HCT116 (cell line): Measurements from ENCODE around the gene C1R. TPM values are rescaled to one million over a fixed set of nuclear protein-coding genes. Genes with fewer than 3 reads are reported as not detected.
A peak's percentile ranks its signal among the peaks of the same experiment; 100 is the strongest.

Experiments
- ATAC-seq: fragments of 200-7000 bp; cut with Tn5 transposase; 2 replicates; pipeline ENCODE4 v1.9.1; 2020; ENCODE audit warnings: mild to moderate bottlenecking, moderate library complexity
- BruUV-seq: library from RNA; stranded (reverse); fragments of 400-500 nt; replicated peaks from 2 replicates; lab custom pipeline; 2021; lab: Mats Ljungman, UMichigan
- CTCF ChIA-PET: fragments of 300-600 bp; sonication (Branson Sonifier 250); formaldehyde crosslinking; loops from one replicate; lab custom pipeline; 2021; ENCODE audit warnings: antibody characterized with exemption; lab: Charles Lee
- POLR2A ChIA-PET: fragments of 300-600, 350-600 bp; sonication (Branson Sonifier 250); formaldehyde crosslinking; loops from one replicate; lab custom pipeline; 2021; ENCODE audit warnings: antibody characterized with exemption; lab: Charles Lee
- RAD21 ChIA-PET, 2 experiments: fragments of 300-600 bp; sonication (Branson Sonifier 250); formaldehyde crosslinking; loops; one replicate each; lab custom pipeline; 2023; ENCODE audit warnings: low total read pairs in 2 of 2; ENCODE audit not compliant: uncharacterized antibody in 2 of 2, unreplicated experiment in 2 of 2, low non-redundant PET in 1 of 2; lab: Charles Lee
- DNase-seq: peaks from one replicate; pipeline ENCODE4 v3.0.0-alpha.2; 2010; ENCODE audit warnings: low read depth, low spot score
- H2AFZ ChIP-seq: fragments of 200-600 bp; shearing (Covaris generic), sonication (generic); 2 replicates; pipeline ENCODE4 v1.6.1; 2017; ENCODE audit warnings: low read depth, mixed run types, mixed read lengths, antibody characterized with exemption, low read length; ENCODE audit not compliant: poor library complexity, severe bottlenecking
- H3K27ac ChIP-seq: 2 replicates; pipeline ENCODE4 v1.5.1; 2012; ENCODE audit warnings: low read depth, low read length
- H3K27me3 ChIP-seq: fragments of 200-600 bp; sonication (generic); 2 replicates; pipeline ENCODE4 v1.6.1; 2016; ENCODE audit warnings: mixed run types, low read length, mixed read lengths; ENCODE audit not compliant: insufficient read depth
- H3K36me3 ChIP-seq, 2 experiments: fragments of 200-500 bp in 1 of 2; fragments of 200-600 bp in 1 of 2; sonication (Bioruptor generic) in 1 of 2; sonication (generic) in 1 of 2; 2 replicates each; pipeline versions ENCODE4 v1.5.1 to v1.6.1; 2014 to 2016; ENCODE audit warnings: low read length in 2 of 2, inconsistent platforms in 1 of 2, mixed read lengths in 1 of 2, mixed run types in 1 of 2; ENCODE audit not compliant: insufficient read depth in 2 of 2, control insufficient read depth in 1 of 2
- H3K4me1 ChIP-seq, 2 experiments: fragments of 200-600 bp in 1 of 2; sonication (generic) in 1 of 2; 2 replicates each; pipeline versions ENCODE4 v1.5.1 to v1.6.1; 2012 to 2017; ENCODE audit warnings: low read length in 2 of 2, inconsistent platforms in 1 of 2, mild to moderate bottlenecking in 1 of 2, mixed read lengths in 1 of 2, mixed run types in 1 of 2, moderate library complexity in 1 of 2; ENCODE audit not compliant: insufficient read depth in 2 of 2, control insufficient read depth in 1 of 2
- H3K4me2 ChIP-seq: fragments of 200-600 bp; sonication (generic); 2 replicates; pipeline ENCODE4 v1.6.1; 2017; ENCODE audit warnings: mixed run types, low read length, mixed read lengths
- H3K4me3 ChIP-seq, 2 experiments: fragments of 200-600 bp in 1 of 2; sonication (generic) in 1 of 2; replicated peaks in 1 of 2; 2 replicates each; pipeline ENCODE4 v1.5.1; 2011 to 2016; ENCODE audit warnings: low read length in 2 of 2, control low read depth in 1 of 2, low read depth in 1 of 2, mild to moderate bottlenecking in 1 of 2, mixed read lengths in 1 of 2, mixed run types in 1 of 2
- H3K79me2 ChIP-seq: fragments of 200-600 bp; sonication (generic); 2 replicates; pipeline ENCODE4 v1.6.1; 2017; ENCODE audit warnings: mild to moderate bottlenecking, mixed run types, low read length, moderate library complexity, mixed read lengths; ENCODE audit not compliant: insufficient read depth
- H3K9ac ChIP-seq: fragments of 200-600 bp; sonication (generic); 2 replicates; pipeline ENCODE4 v1.6.1; 2016; ENCODE audit warnings: low read length, mixed read lengths
- H3K9me2 ChIP-seq: fragments of 200-600 bp; sonication (generic), shearing (Covaris generic); 2 replicates; pipeline ENCODE4 v1.6.1; 2017; ENCODE audit warnings: mixed run types, mild to moderate bottlenecking, moderate library complexity; ENCODE audit not compliant: insufficient read depth
- H3K9me3 ChIP-seq, 2 experiments: fragments of 200-500 bp in 1 of 2; fragments of 200-600 bp in 1 of 2; sonication (Bioruptor generic) in 1 of 2; sonication (generic) in 1 of 2; 2 replicates each; pipeline ENCODE4 v1.6.1; 2014 to 2017; ENCODE audit warnings: low read length in 2 of 2, mixed read lengths in 2 of 2, inconsistent platforms in 1 of 2, low read depth in 1 of 2, mild to moderate bottlenecking in 1 of 2, mixed run types in 1 of 2, moderate library complexity in 1 of 2; ENCODE audit not compliant: control insufficient read depth in 1 of 2, insufficient read depth in 1 of 2
- H4K20me1 ChIP-seq: fragments of 200-600 bp; sonication (generic), shearing (Covaris generic); 2 replicates; pipeline ENCODE4 v1.6.1; 2017; ENCODE audit warnings: mixed run types, mild to moderate bottlenecking, moderate library complexity; ENCODE audit not compliant: insufficient read depth
- CBX3 ChIP-seq: IDR thresholded peaks from 2 replicates; pipeline ENCODE4 v1.6.1; 2012; ENCODE audit warnings: low read depth
- CTCF ChIP-seq, 3 experiments: fragments of 200-600 bp in 1 of 3; sonication (generic) in 1 of 3; IDR thresholded peaks in 2 of 3; conservative IDR thresholded peaks in 1 of 3; 2 replicates each; pipeline ENCODE4 v1.5.1; 2012 to 2017; ENCODE audit warnings: low read depth in 2 of 3, low read length in 2 of 3, antibody characterized with exemption in 1 of 3, borderline replicate concordance in 1 of 3, control low read depth in 1 of 3, mild to moderate bottlenecking in 1 of 3, mixed read lengths in 1 of 3, mixed run types in 1 of 3, moderate library complexity in 1 of 3; ENCODE audit not compliant: insufficient read depth in 1 of 3
- ELF1 ChIP-seq: IDR thresholded peaks from 2 replicates; pipeline ENCODE4 v1.6.1; 2012; ENCODE audit warnings: low read depth, borderline replicate concordance
- MAX ChIP-seq: IDR thresholded peaks from 2 replicates; pipeline ENCODE4 v1.6.1; 2012
- POLR2AphosphoS5 ChIP-seq: IDR thresholded peaks from 2 replicates; pipeline ENCODE4 v1.6.1; 2011; ENCODE audit warnings: mild to moderate bottlenecking, low read depth, low read length, moderate library complexity
- RAD21 ChIP-seq: IDR thresholded peaks from 2 replicates; pipeline ENCODE4 v1.6.1; 2012; ENCODE audit warnings: low read depth, mild to moderate bottlenecking
- SP1 ChIP-seq: IDR thresholded peaks from 2 replicates; pipeline ENCODE4 v1.6.1; 2012; ENCODE audit warnings: low read depth
- SRF ChIP-seq: IDR thresholded peaks from 2 replicates; pipeline ENCODE4 v1.6.1; 2012; ENCODE audit warnings: low read depth
- ZNF274 ChIP-seq: fragments of 200-500 bp; sonication (Bioruptor generic); IDR thresholded peaks from 2 replicates; pipeline ENCODE4 v1.6.1; 2014; ENCODE audit warnings: mild to moderate bottlenecking, low read depth, low read length, inconsistent platforms
- intact Hi-C: fragments of 100-400 bp; cut with micrococcal nuclease; formaldehyde crosslinking; loops from 2 replicates; pipeline ENCODE4 v1.10.0; 2022
- total RNA-seq: library from RNA; stranded (reverse); gene quantifications from one replicate; pipeline ENCODE4 v1.2.1, GENCODE V29; 2021; ENCODE audit not compliant: unreplicated experiment

Gene C1R
- total RNA-seq, 1 experiment from 2014 or later, result 4.3 TPM

DNA sequence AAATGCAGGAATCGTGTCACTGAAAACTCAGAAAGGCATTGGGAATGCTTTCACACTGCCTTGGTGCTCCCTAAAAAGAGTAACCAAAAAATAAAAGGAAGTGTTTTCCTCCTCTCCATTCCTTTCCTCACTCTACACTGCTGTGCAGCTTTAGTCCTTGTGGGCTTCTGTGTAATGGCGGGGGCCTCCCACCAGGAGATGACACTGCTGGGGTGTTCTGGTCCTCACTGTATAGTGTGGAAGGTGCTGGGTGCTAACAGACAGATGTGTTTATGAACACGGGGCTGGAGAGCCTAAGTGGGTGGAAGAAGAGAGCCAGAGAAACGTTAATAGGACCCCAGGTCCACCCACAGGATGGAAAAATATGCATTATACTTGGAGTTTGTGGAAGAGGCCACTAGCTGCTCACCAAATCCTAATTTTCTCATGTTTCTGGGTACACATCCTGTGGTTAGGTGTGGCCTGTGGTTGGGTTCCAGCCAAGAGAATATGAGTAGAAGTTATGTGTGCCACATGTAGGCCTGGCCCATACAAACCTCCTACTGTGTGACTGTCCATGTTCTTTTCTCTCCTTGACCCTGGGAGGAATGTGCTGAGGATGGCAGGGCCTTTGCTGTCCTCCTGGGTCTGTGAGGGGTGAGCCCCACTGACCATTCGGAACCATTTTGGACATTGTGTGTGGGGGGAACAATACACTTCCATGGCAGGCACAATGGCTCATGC, 45.7 kb downstream of the C1R start:
- BruUV-seq, result no TSS peak
- DNase-seq, result no peak
- H3K27me3 ChIP-seq, result no peaks in the 10 kb centered on the region
- H2AFZ ChIP-seq, result no peak overlapping the region
- no peak for ATAC-seq
- H3K36me3 ChIP-seq, result no peaks in the 10 kb centered on the region
- H3K9ac ChIP-seq, result no peak overlapping the region
- intact Hi-C loops, result loop anchor here (10.0 kb wide), 1 partner anchor 102 kb away; the partner anchor contains the start of genes C12orf57 and RNU7-1
- no peaks in the 10 kb centered on the region for H3K79me2 ChIP-seq
- H4K20me1 ChIP-seq, result no peaks in the 10 kb centered on the region
- CTCF ChIA-PET, result no interaction called here
- no peaks in the 10 kb centered on the region for H3K9me3 ChIP-seq
- no peak overlapping the region for H3K27ac ChIP-seq
- RAD21 ChIA-PET, result no interaction called here
- POLR2A ChIA-PET, result no interaction called here
- TF ChIP-seq CTCF (IDR thresholded peaks at IDR 0.05 in 2 of 3, conservative IDR thresholded peaks at IDR 0.05 in 1 of 3; ENCODE audit: borderline replicate concordance in 1 of 3, insufficient read depth in 1 of 3, low read depth in 2 of 3, low read length in 2 of 3) (0 out of 6 replicates have a peak, but pooled peaks of 1 of the 3 experiments have one; percentile 1), MAX (no peak), CBX3 (no peak), RAD21 (no peak), ZNF274 (no peak)
- TF ChIP-seq, all 23 proteins: peak for 1
- no peaks in the 10 kb centered on the region for H3K9me2 ChIP-seq
- H3K4me3 ChIP-seq, result no peak overlapping the region
- no peak overlapping the region for H3K4me2 ChIP-seq
- peaks cover 0 to 9% of the 10 kb centered on the region in 2 experiments; a peak in 1 of 4 replicates for H3K4me1 ChIP-seq

DNA sequence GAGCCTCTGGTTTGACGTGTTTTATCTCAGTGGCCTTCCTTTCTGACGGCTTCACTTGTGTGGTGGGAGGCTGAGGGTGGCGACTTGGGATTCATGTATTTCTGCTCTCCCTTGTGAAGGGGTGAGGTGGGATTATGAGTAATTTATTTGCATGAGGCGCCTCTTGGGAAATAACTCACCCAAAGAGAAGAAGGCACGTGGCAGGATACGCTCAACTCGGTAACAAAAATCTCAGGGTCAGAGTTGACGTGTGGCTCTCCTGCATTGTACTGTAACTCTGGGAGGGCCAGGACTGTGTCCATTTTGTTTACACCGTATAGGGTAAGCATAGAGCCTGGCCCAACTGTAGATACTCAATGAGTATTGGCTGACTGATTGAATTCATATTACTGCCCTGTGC, 46.3 kb downstream of the C1R start:
- DNase-seq (no peak), ATAC-seq (no peak)
- H3K4me1 ChIP-seq, result peaks cover 0 to 9% of the 10 kb centered on the region in 2 experiments; a peak in 1 of 4 replicates
- intact Hi-C loops, result loop anchor here (10.0 kb wide), 1 partner anchor 101 kb away; the partner anchor contains the start of genes C12orf57 and RNU7-1
- H3K9me2 ChIP-seq, result no peaks in the 10 kb centered on the region
- H2AFZ ChIP-seq, result no peak overlapping the region
- H3K4me2 ChIP-seq, result no peak overlapping the region
- ChIA-PET POLR2A (no interaction called here), RAD21 (no interaction called here), CTCF (no interaction called here)
- no peaks in the 10 kb centered on the region for H3K9me3 ChIP-seq
- no peaks in the 10 kb centered on the region for H4K20me1 ChIP-seq
- BruUV-seq, result no TSS peak
- H3K9ac ChIP-seq, result no peak overlapping the region
- no peak overlapping the region for H3K4me3 ChIP-seq
- no peaks in the 10 kb centered on the region for H3K36me3 ChIP-seq
- no peaks in the 10 kb centered on the region for H3K79me2 ChIP-seq
- no peaks in the 10 kb centered on the region for H3K27me3 ChIP-seq
- no peak overlapping the region for H3K27ac ChIP-seq
- TF ChIP-seq MAX (no peak), SRF (no peak), POLR2AphosphoS5 (no peak), CTCF (IDR thresholded peaks at IDR 0.05 in 2 of 3, conservative IDR thresholded peaks at IDR 0.05 in 1 of 3; ENCODE audit: borderline replicate concordance in 1 of 3, insufficient read depth in 1 of 3, low read depth in 2 of 3, low read length in 2 of 3) (no peak), ELF1 (no peak), RAD21 (no peak), ZNF274 (no peak), SP1 (no peak)
